T-helper 1 cell treated with Interleukin-12 subunit alpha and Interleukin-12 subunit beta and Interleukin-4 antibody, amounts not matched to agents 30 μg/mL and 1 μg/mL, for 36 hours (primary cell): ENCODE data around the gene OR4F6.
"Not testable (repeated sequence)": the region's sequence is repeated elsewhere in the genome, so short reads cannot be mapped to it uniquely, and the experiment has no call there.

ENCODE experiments used
- H3K27ac Mint-ChIP-seq: one replicate; pipeline ENCODE4 v1.8.0; 2021; ENCODE audit warnings: mild to moderate bottlenecking, mixed read lengths
- H3K27me3 Mint-ChIP-seq: one replicate; pipeline ENCODE4 v1.8.0; 2021; ENCODE audit warnings: low read depth, mixed read lengths
- H3K36me3 Mint-ChIP-seq: one replicate; pipeline ENCODE4 v1.8.0; 2021; ENCODE audit warnings: low read depth, mixed read lengths
- H3K4me1 Mint-ChIP-seq: one replicate; pipeline ENCODE4 v1.8.0; 2021; ENCODE audit warnings: low read depth, mixed read lengths
- H3K4me3 Mint-ChIP-seq: one replicate; pipeline ENCODE4 v1.8.0; 2021; ENCODE audit warnings: mild to moderate bottlenecking, moderate library complexity, mixed read lengths
- H3K9me3 Mint-ChIP-seq: one replicate; pipeline ENCODE4 v1.8.0; 2021; ENCODE audit warnings: mixed read lengths

The OR4F6 gene

GRCh38 chr15:101788503-101789269 lies 14.6 kb upstream of the OR4F6 start:
- H3K36me3 Mint-ChIP-seq, H3K4me3 Mint-ChIP-seq, H3K9me3 Mint-ChIP-seq, H3K27ac Mint-ChIP-seq, H3K27me3 Mint-ChIP-seq, H3K4me1 Mint-ChIP-seq: not testable (repeated sequence)

GRCh38 chr15:101790748-101791147 lies 12.6 kb upstream of the OR4F6 start:
- H3K27me3 Mint-ChIP-seq, H3K4me1 Mint-ChIP-seq, H3K36me3 Mint-ChIP-seq, H3K9me3 Mint-ChIP-seq, H3K4me3 Mint-ChIP-seq, H3K27ac Mint-ChIP-seq: not testable (repeated sequence)

- not testable (repeated sequence) for H3K36me3 Mint-ChIP-seq, H3K9me3 Mint-ChIP-seq, H3K4me1 Mint-ChIP-seq, H3K4me3 Mint-ChIP-seq, H3K27ac Mint-ChIP-seq
- peaks cover 10% of the 10 kb centered on the region for H3K27me3 Mint-ChIP-seq
Observed at GRCh38 chr15:101793981-101794380, 9.3 kb upstream of the OR4F6 start.

- Mint-ChIP-seq H3K4me1 (no peaks in the 10 kb centered on the region), H3K27me3 (peaks cover 10% of the 10 kb centered on the region), H3K36me3 (no peaks in the 10 kb centered on the region), H3K4me3 (no peak overlapping the region), H3K9me3 (no peaks in the 10 kb centered on the region), H3K27ac (no peak overlapping the region)
Observed at GRCh38 chr15:101795455-101795854, 7.9 kb upstream of the OR4F6 start.

- Mint-ChIP-seq H3K9me3 (no peaks in the 10 kb centered on the region), H3K27me3 (peaks cover 15% of the 10 kb centered on the region), H3K27ac (no peak overlapping the region), H3K36me3 (no peaks in the 10 kb centered on the region), H3K4me3 (no peak overlapping the region), H3K4me1 (no peaks in the 10 kb centered on the region)
Observed at GRCh38 chr15:101799665-101800064, 3.6 kb upstream of the OR4F6 start.

GRCh38 chr15:101801048-101801447 lies 2.3 kb upstream of the OR4F6 start:
- Mint-ChIP-seq H3K4me3 (no peak overlapping the region), H3K4me1 (no peaks in the 10 kb centered on the region), H3K9me3 (no peaks in the 10 kb centered on the region), H3K27ac (no peak overlapping the region), H3K27me3 (peaks cover 15% of the 10 kb centered on the region), H3K36me3 (no peaks in the 10 kb centered on the region)

- H3K9me3 Mint-ChIP-seq: no peaks in the 10 kb centered on the region
- no peak overlapping the region for H3K27ac Mint-ChIP-seq
- no peaks in the 10 kb centered on the region for H3K4me1 Mint-ChIP-seq
- H3K4me3 Mint-ChIP-seq: no peak overlapping the region
- peaks cover 4% of the 10 kb centered on the region for H3K27me3 Mint-ChIP-seq
- no peaks in the 10 kb centered on the region for H3K36me3 Mint-ChIP-seq
Observed at GRCh38 chr15:101803676-101804075, 367 bp downstream of the OR4F6 start.

GRCh38 chr15:101804375-101804774 lies 1.1 kb downstream of the OR4F6 start:
- no peaks in the 10 kb centered on the region for H3K36me3 Mint-ChIP-seq
- no peaks in the 10 kb centered on the region for H3K4me1 Mint-ChIP-seq
- H3K9me3 Mint-ChIP-seq: no peaks in the 10 kb centered on the region
- H3K27me3 Mint-ChIP-seq: peaks cover 4% of the 10 kb centered on the region
- no peak overlapping the region for H3K4me3 Mint-ChIP-seq
- H3K27ac Mint-ChIP-seq: no peak overlapping the region

GRCh38 chr15:101804941-101805340 lies 1.6 kb downstream of the OR4F6 start:
- Mint-ChIP-seq H3K36me3 (no peaks in the 10 kb centered on the region), H3K4me1 (no peaks in the 10 kb centered on the region), H3K9me3 (no peaks in the 10 kb centered on the region), H3K4me3 (no peak overlapping the region), H3K27me3 (peaks cover 4% of the 10 kb centered on the region), H3K27ac (no peak overlapping the region)

GRCh38 chr15:101805605-101806345 lies 2.5 kb downstream of the OR4F6 start:
- Mint-ChIP-seq H3K27ac (no peak overlapping the region), H3K4me1 (no peaks in the 10 kb centered on the region), H3K4me3 (no peak overlapping the region), H3K9me3 (no peaks in the 10 kb centered on the region), H3K36me3 (no peaks in the 10 kb centered on the region), H3K27me3 (peaks cover 4% of the 10 kb centered on the region)

GRCh38 chr15:101807345-101807945 lies 4.1 kb downstream of the OR4F6 start:
- H3K27ac Mint-ChIP-seq: no peak overlapping the region
- no peaks in the 10 kb centered on the region for H3K4me1 Mint-ChIP-seq
- H3K27me3 Mint-ChIP-seq: peaks cover 5% of the 10 kb centered on the region
- H3K4me3 Mint-ChIP-seq: no peak overlapping the region
- H3K36me3 Mint-ChIP-seq: no peaks in the 10 kb centered on the region
- no peaks in the 10 kb centered on the region for H3K9me3 Mint-ChIP-seq

- Mint-ChIP-seq H3K4me3 (no peak overlapping the region), H3K36me3 (no peaks in the 10 kb centered on the region), H3K27ac (no peak overlapping the region), H3K4me1 (no peaks in the 10 kb centered on the region), H3K27me3 (peaks cover 11% of the 10 kb centered on the region), H3K9me3 (no peaks in the 10 kb centered on the region)
Observed at GRCh38 chr15:101808201-101808600, 4.9 kb downstream of the OR4F6 start.

- H3K9me3 Mint-ChIP-seq: no peaks in the 10 kb centered on the region
- H3K27me3 Mint-ChIP-seq: peaks cover 19% of the 10 kb centered on the region
- no peak overlapping the region for H3K4me3 Mint-ChIP-seq
- no peaks in the 10 kb centered on the region for H3K36me3 Mint-ChIP-seq
- no peaks in the 10 kb centered on the region for H3K4me1 Mint-ChIP-seq
- H3K27ac Mint-ChIP-seq: no peak overlapping the region
Observed at GRCh38 chr15:101810456-101810855, 7.1 kb downstream of the OR4F6 start.

GRCh38 chr15:101810876-101811275 lies 7.6 kb downstream of the OR4F6 start:
- H3K4me3 Mint-ChIP-seq: no peak overlapping the region
- H3K27me3 Mint-ChIP-seq: peaks cover 19% of the 10 kb centered on the region
- no peaks in the 10 kb centered on the region for H3K36me3 Mint-ChIP-seq
- no peak overlapping the region for H3K27ac Mint-ChIP-seq
- H3K9me3 Mint-ChIP-seq: no peaks in the 10 kb centered on the region
- no peaks in the 10 kb centered on the region for H3K4me1 Mint-ChIP-seq

GRCh38 chr15:101811902-101812301 lies 8.6 kb downstream of the OR4F6 start, which contains the start of gene OR4F15:
Gene OR4F15 (plus strand): TSS chr15:101812202. CDS start chr15:101818187, 5,985 bp downstream.
- H3K4me3 Mint-ChIP-seq: no peak within 1 kb of the TSS
- no peaks in the 10 kb centered on the region for H3K36me3 Mint-ChIP-seq
- H3K27ac Mint-ChIP-seq: no peak within 1 kb of the TSS
- no peaks in the 10 kb centered on the region for H3K9me3 Mint-ChIP-seq
- H3K27me3 Mint-ChIP-seq: peaks cover 19% of the 10 kb centered on the region
- no peaks in the 10 kb centered on the region for H3K4me1 Mint-ChIP-seq
